SKM-1 (cell line): ENCODE results near the gene BUB1.
"Not testable (repeated sequence)": the region's sequence is repeated elsewhere in the genome, so short reads cannot be mapped to it uniquely, and the experiment has no call there.

ENCODE experiments used
- DNase-seq: peaks from one replicate; lab custom pipeline; 2025; ENCODE audit not compliant: unreplicated experiment; lab: John Stamatoyannopoulos, UW

The BUB1 gene

DNA sequence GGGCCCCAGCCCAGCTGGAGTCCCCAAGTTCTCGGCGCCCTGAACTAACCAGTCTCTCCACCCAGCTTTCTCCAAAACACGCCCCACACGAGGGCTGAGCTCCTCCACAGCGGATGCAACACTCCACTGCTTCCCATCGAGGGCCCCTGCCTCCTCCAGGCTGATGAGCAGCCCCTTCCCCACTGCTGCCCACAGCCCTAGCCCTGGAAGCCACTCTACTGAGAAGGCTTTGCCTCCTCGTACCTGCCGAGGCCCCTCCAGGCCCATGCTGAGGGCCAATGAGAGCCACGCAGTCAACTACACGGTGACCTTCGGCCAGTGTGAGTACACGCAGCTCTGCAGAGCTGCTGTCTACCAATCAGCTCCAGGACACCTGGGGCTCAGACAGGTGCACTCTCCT is 72.8 kb downstream of the BUB1 start:
- DNase-seq: not testable (repeated sequence)

GRCh38 chr2:110603917-110604591 is 73.8 kb downstream of the BUB1 start:
- not testable (repeated sequence) for DNase-seq

DNA sequence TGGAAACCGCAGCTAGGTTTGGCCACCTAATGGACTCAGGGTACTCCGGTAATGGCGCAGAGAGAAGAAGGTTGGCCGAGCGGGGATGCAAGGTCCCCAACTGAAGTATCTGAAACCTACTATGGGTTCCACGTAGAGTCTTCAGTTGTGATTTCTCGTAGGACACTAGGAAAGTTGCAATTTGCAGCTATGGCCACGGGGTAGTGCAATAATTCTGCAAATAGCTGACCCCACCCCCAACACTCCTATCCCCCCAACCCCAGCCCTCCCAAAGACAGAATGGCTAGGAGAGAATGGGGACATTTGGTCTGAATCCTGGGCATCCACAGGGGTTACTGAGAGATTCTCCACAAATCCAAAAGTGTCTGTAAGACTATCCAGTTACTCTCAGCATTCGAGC is 75.7 kb downstream of the BUB1 start:
- DNase-seq: not testable (repeated sequence)

DNA sequence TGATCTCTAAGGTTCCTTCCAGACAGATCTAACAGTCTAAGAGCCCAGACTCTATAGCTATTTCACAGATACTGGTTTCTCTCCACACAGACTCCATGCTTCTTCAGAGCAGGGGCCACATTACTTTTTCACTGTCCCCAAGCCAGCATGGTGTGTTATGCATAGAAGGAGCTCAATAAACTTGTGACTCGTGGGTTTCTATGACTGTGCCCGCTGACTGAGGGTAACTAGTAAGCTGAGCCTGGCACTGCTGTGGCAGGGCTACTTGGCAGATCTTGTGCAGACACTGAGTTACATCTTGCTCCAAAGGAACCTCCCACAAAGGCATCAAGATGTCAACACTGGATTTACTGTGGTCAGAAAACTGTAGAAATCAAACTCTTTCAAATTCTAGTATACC is 85.9 kb downstream of the BUB1 start:
- not testable (repeated sequence) for DNase-seq

DNA sequence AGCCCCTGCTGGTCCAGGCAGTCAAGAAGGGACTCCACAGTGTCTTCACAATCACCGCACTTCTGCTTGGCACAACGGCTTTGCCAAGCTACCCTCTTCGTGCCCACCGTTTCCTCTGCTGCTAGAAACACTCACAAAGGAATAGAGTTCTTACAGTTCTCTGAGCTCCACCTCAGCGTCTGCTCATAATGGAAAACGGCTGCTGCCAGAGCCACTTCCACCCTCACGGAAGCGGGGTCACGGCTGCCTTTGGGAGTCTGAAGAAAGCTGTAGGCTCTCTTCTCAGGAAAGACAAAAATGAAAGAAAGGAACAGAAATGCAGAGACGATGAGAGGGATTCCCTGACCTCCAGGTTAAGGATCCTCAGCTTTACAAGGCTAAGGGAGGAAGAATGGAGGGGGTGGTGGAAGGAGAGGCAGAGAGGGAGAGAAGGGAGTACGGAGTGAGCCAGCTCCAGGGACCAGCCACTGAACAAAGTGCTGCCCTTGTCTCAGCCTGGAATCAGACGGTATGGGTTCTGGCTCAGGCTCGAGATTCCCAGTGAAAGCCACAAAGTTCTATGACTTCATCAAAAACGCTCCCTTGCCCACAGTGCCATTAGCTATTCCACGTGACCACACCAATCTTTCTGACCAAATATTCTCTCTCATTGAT is 88.1 kb downstream of the BUB1 start:
- not testable (repeated sequence) for DNase-seq

GRCh38 chr2:110588520-110588919 is 89.3 kb downstream of the BUB1 start:
- not testable (repeated sequence) for DNase-seq
